Stimulated activated CD8-positive, alpha-beta memory T cell treated with anti-CD3 and anti-CD28 coated beads, Interleukin-15, amount 100 ng/mL, for 4 hours (primary cell): ENCODE measurements around the gene MIA3.
"Not testable (repeated sequence)": the region's sequence is repeated elsewhere in the genome, so short reads cannot be mapped to it uniquely, and the experiment has no call there.

Experiments used
- DNase-seq, 2 donors: peaks; one replicate each; pipeline ENCODE4 v3.0.0-alpha.2; 2020; ENCODE audit warnings: low read depth in 2 of 2

Gene MIA3

GRCh38 chr1:222622765-222623164 lies 4.9 kb downstream of the MIA3 start:
- no peak for DNase-seq

DNA sequence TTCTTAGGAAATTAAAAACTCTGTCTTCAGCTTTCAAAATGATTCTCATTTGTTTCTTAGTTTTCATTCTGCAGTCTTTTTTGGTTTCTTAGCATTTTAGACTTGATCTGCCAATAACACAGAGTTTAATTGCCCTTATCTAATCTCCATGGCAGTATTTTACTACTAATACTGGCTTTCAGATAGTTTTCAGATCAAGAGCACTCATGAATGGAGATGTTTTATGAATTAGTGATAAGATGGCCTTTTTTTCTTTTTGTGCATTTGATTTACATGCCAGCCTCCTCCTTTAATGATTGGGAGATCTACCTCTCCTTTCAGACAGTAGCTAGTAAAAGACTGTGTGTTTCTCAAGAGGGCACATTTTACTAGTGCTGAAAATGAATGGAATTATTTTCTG lies 5.6 kb downstream of the MIA3 start:
- DNase-seq: no peak

- no peak for DNase-seq
Observed at GRCh38 chr1:222624214-222624613, 6.3 kb downstream of the MIA3 start.

GRCh38 chr1:222627232-222627631 lies 9.3 kb downstream of the MIA3 start:
- DNase-seq: no peak

GRCh38 chr1:222629921-222630535 lies 12.1 kb downstream of the MIA3 start:
- DNase-seq: no peak

GRCh38 chr1:222631611-222632208 lies 13.8 kb downstream of the MIA3 start:
- no peak for DNase-seq

DNA sequence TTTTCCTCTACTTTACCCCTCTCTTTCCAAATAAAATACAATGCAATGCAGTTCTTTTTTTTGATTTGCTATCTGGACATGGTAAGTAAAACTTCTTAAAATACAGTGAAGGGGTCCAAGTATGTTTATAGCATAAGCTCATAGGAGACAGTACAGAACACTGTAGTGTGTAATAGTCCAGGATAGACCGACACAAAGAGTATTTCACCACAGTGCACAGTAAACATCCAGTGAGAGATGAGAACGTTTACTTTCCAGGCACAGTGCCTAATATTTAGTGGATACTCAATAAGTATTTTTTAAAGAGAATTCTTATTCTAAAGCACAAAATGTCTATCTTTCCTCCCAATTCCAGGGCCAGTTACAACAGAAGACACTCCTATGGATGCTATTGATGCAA lies 14.9 kb downstream of the MIA3 start:
- no peak for DNase-seq

DNA sequence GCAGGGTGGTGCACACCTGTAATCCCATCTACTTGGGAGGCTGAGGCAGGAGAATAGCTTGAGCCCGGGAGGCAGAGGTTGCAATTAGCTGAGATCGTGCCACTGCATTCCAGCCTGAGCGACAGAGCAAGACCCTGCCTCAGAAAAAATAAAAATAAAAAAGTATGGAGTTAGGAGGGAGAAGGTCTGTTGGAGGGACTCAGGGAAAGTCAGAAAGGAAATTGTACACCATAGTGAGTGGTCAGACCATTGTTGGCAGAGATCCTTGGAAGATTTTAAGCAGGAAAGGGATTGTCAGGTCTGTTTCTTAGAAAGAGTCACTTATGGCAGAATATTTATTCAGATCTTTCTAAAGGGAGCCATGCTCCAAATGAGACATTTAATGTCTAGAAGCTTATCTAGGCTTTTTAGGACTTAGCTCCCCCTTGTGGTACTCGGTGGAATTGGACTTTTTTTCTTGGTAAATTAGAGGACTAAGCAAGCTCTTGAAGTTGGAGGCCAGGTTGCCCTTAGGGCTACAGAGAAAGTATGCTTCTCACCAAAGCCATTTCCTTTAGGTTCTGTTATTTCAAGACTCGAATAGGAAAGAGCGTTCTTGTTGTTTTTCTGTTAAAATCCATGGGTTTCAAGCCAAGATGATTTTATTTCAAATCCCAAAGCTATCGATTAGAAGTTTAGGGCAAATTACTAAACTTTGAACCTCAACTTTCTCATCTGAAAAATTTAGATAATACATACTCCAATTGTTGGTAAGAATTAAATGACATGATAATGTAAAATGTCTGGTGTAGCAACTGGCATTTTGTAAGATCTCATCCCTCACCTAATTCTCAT lies 16.5 kb downstream of the MIA3 start:
- DNase-seq: peak in 1 of 2 donors; percentile 53

GRCh38 chr1:222641269-222641948 lies 23.5 kb downstream of the MIA3 start:
- DNase-seq: no peak

GRCh38 chr1:222642468-222642867 lies 24.6 kb downstream of the MIA3 start:
- DNase-seq: no peak

DNA sequence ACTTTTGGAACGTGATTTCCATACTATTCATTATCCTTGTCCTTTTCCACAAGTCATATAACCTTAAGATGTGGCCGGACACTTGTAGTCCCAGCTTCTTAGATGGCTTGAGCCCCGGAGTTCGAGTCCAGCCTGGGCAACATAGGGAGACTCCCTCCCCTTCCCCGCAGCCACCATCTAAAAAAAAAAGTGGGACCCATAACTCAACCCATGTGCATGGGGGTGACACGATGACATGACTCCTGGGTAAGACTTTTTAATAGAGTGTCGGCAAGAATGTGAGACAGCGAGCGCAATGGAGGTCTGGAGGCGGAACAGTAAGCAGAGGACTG lies 25.7 kb downstream of the MIA3 start:
- no peak for DNase-seq

DNA sequence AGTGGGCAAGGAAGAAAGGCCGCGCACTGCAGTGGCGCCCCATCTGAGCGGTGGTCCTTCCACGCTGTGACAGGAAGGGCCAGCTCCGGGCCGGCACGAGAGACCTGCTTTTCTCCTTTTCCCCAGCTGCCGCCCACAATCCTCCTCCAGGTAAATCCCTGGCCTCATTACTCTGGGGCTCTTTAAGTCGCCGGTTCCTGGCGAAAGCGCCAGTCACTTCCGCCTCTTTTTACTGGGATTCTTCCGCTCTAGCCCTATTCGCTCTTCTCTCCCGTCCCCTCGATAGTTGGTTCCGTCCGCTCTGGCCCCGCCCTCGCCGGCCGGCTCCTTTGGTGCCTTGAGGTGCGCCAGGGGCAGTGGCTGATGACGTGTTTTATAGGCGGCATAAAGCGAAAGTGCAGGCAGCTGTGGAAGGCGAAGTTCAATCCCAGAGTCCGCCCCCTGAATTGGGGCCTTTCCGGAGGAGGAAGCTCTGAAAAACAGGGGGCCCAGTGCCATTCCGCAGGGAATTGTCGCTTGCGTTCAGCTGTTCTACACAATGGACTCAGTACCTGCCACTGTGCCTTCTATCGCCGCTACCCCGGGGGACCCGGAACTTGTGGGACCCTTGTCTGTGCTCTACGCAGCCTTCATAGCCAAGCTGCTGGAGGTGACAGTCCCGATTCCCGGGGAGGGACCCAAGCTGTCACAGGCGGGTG lies 26.2 kb downstream of the MIA3 start:
- peak; percentile 93 to 96 for DNase-seq

DNA sequence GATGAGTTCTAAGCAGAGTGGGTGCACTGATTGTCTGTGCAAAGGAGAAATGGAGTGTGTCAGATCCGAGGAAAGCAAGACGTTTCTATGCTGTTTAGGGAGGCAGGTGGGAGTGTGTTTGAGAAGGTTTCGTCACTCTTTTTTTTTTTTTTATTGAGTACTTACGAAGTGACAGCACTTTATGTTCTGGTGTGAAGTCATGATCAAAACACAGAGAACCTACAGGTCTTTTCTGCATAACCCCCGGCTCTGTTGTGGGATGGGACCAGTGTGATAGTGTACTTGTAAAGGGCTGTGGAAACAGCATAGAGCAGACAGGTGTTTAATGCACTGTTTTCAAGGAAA lies 26.7 kb downstream of the MIA3 start:
- DNase-seq: no peak

- no peak for DNase-seq
Observed at GRCh38 chr1:222652676-222653075, 34.8 kb downstream of the MIA3 start.

- DNase-seq: no peak
Observed at GRCh38 chr1:222653178-222653827, 35.4 kb downstream of the MIA3 start.

- peak; percentile 43 to 72 for DNase-seq
Observed at GRCh38 chr1:222654849-222655248, 37.0 kb downstream of the MIA3 start.

DNA sequence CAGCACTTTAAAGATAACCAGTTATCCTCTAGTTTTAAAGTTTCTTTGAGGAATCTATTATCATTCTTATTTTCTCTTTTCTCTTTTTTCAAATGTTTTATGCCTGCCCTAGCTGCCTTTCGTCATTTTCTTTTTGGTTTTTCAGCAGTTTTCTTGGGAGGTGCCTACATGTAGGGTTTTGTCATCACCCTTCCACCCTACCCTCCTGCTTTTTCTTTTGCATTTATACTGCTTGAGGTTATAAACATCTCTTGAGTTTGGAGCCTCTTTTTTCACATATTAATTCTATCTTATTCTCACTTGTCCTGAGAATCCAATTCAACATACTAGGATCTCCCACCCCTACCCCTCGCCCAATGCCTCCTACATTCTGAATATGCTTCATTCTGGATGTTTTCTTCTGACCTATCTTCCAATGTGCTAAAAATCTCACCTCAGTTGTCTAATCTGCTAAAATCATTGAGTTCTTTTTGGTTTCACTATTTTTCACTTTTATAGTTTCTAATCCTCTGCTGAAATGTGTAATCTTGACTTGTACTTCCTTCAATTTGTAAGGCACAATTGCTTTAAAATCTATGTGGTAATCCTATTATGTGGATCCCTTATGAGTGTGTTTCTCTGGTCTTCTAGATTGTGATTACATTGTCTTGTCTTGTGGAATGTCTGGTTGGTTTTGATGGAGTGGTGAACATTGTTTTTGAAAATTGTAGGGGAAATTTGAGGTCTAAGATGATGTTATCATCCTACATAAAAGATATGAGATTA lies 38.7 kb downstream of the MIA3 start:
- DNase-seq: no peak

DNA sequence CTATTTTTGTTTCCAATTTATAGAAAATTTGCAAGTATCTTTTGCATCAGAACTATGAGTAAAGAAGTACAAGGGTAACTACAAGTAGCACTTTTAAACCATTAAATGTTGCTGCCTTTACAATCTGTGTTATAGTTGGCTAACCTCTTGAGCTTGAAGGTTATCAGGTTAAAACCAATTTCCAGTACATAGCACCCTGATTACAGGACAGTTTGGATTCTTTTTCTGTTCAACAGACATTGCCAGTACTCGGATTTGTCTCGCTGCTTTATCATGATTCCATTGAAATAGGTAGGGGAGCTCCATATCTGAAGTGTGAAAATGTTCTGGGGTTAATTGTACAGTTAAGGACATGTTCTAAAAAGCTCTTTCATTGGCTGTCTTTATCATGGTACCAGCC lies 40.0 kb downstream of the MIA3 start:
- DNase-seq: no peak

DNA sequence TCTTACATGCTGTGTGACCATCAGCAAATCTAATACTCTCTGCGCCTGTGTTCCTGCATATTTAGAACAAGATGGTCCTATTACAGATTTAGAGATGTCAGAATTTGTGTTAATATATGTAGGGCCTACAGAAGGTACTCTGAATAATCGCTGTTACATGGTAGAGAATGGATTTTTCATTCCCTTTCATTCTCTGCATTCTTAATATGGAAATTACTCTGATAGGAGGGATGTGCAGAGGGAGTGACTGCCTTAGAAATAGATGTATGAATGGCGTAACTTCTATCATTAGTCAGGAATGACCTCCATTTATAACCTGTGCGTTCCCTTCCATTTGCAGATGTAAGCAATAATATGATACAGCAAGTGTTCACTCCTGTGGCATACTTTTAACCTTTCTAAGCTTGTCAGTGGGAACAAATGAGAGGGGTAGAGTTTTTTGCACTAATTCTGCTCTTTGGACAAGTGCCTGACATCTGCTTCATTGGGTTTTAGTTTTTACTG lies 45.6 kb downstream of the MIA3 start:
- DNase-seq: no peak

GRCh38 chr1:222665964-222666363 lies 48.1 kb downstream of the MIA3 start:
- no peak for DNase-seq

DNA sequence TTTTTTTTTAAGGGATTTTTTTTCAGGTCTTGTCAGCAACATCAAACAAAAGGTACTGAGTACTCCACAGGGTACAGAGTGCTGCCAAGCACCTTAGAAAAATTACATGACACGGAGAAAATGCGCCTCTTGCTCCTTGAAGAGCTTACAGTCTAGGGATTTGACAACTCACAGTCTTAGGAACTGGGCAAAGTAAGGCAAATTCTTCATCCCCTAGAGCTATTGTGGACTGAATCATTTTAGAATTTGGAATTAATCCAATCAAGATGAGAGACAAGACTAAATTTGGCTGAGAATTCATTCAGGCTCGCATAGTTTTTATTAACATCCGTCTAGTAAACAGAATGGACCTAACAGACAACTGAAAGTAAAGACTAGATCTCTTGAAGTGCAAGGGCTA lies 50.3 kb downstream of the MIA3 start:
- not testable (repeated sequence) for DNase-seq
